ENCODE data around the gene IL10RB. TPM values are rescaled to one million over a fixed set of nuclear protein-coding genes. Genes with fewer than 3 reads are reported as not detected.

IL10RB gene
- total and polyA plus RNA-seq, 2 experiments from 2014 or later = 2.2 to 2.5 TPM

DNA sequence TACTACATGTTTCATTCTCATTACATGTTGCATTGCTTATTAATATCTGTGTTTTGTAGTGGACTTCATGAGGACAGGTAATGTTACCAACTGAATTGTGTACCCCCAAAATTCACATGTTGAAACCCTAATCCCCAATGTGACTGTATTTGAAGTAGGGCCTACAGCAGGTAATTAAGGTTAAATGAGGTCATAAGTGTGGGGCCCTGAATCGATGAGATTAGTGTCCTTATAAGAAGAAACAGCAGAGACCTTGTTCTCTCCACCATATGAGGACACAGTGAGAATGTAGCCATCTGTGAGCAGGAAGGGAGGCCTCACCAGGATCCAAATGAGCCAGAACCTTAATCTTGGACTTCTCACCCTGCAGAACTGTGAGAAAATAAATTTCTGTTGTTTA is 43.6 kb downstream of the IL10RB start (continued):
- TF ChIP-seq, protein P1, sequence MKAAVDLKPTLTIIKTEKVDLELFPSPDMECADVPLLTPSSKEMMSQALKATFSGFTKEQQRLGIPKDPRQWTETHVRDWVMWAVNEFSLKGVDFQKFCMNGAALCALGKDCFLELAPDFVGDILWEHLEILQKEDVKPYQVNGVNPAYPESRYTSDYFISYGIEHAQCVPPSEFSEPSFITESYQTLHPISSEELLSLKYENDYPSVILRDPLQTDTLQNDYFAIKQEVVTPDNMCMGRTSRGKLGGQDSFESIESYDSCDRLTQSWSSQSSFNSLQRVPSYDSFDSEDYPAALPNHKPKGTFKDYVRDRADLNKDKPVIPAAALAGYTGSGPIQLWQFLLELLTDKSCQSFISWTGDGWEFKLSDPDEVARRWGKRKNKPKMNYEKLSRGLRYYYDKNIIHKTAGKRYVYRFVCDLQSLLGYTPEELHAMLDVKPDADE (IDR thresholded peaks at IDR 0.05) = no peak
- TF ChIP-seq, protein P2, sequence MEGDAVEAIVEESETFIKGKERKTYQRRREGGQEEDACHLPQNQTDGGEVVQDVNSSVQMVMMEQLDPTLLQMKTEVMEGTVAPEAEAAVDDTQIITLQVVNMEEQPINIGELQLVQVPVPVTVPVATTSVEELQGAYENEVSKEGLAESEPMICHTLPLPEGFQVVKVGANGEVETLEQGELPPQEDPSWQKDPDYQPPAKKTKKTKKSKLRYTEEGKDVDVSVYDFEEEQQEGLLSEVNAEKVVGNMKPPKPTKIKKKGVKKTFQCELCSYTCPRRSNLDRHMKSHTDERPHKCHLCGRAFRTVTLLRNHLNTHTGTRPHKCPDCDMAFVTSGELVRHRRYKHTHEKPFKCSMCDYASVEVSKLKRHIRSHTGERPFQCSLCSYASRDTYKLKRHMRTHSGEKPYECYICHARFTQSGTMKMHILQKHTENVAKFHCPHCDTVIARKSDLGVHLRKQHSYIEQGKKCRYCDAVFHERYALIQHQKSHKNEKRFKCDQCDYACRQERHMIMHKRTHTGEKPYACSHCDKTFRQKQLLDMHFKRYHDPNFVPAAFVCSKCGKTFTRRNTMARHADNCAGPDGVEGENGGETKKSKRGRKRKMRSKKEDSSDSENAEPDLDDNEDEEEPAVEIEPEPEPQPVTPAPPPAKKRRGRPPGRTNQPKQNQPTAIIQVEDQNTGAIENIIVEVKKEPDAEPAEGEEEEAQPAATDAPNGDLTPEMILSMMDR (conservative IDR thresholded peaks at IDR 0.05; ENCODE audit: low read depth in 2 of 2) = no peak
- TF ChIP-seq ZNF114 (CRISPR knock-in tag; IDR thresholded peaks at IDR 0.05) (no peak), STAT1 (IDR thresholded peaks at IDR 0.05; ENCODE audit: unreplicated experiment) (no peak), ZNF331 (CRISPR knock-in tag; IDR thresholded peaks at IDR 0.05; ENCODE audit: low read depth) (no peak)

- no peaks in the 10 kb centered on the region for H3K27me3 Mint-ChIP-seq (ENCODE audit: insufficient read depth, low read depth, poor library complexity)
- Histone ChIP-seq H3K79me2 (replicated peaks; ENCODE audit: insufficient read depth) (no peaks in the 10 kb centered on the region), H3K4me1 (ENCODE audit: insufficient read depth) (no peaks in the 10 kb centered on the region), H3K27ac (ENCODE audit: low read depth) (no peak overlapping the region), H2AFZ (no peak overlapping the region), H3K27me3 (ENCODE audit: insufficient read depth) (no peaks in the 10 kb centered on the region), H3K9me2 (ENCODE audit: insufficient read depth) (no peaks in the 10 kb centered on the region), H3K4me2 (no peak overlapping the region), H3K4me3 (no peak overlapping the region), H3F3A (replicated peaks; ENCODE audit: low read depth) (no peaks in the 10 kb centered on the region), H4K20me1 (replicated peaks; ENCODE audit: insufficient read depth) (no peaks in the 10 kb centered on the region), H3K36me3 (ENCODE audit: insufficient read depth) (no peaks in the 10 kb centered on the region)
- no peaks in the 10 kb centered on the region for H3K36me3 Mint-ChIP-seq (ENCODE audit: low read depth)
- H3K4me3 Mint-ChIP-seq = no peak overlapping the region
- H3K4me1 Mint-ChIP-seq = no peaks in the 10 kb centered on the region
- H3K27ac Mint-ChIP-seq = no peak overlapping the region
- no peak for TF ChIP-seq JUNB (IDR thresholded peaks at IDR 0.05; ENCODE audit: unreplicated experiment)
- no peak for TF ChIP-seq NANOG (IDR thresholded peaks at IDR 0.05; ENCODE audit: borderline replicate concordance)
- no peak for TF ChIP-seq EZH2phosphoT487 (IDR thresholded peaks at IDR 0.05; ENCODE audit: unreplicated experiment)
- TF ChIP-seq EZH2 (IDR thresholded peaks at IDR 0.05; ENCODE audit: low read depth, unreplicated experiment) = no peak
- DNase-seq (ENCODE audit: low spot score) (no peak), ATAC-seq (no peak)
- no peaks in the 10 kb centered on the region for H3K9me3 Mint-ChIP-seq
These were observed 46.0 kb downstream of the IL10RB start for GRCh38 chr21:33312121-33312520.

DNA sequence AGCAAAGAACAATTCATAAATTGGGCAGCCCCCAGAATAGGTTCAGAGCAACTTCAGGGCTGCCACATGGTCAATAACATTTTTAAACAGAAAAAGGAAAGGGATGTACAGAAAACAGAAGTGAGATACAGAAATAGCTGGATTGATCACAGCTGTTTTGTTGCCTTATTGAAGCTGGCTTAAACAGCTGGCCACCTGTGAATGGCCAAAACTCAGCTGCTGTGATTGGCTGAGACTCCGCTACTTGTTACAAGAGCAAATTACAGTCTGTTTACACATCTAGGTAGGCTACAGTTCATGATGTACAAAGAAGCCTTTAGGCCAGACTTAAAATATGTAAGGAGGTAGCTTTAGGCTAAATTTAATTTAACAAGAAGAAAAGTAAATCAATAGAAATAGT is 47.0 kb downstream of the IL10RB start:
- ATAC-seq = no peak
- no peaks in the 10 kb centered on the region for H4K20me1 ChIP-seq (replicated peaks; ENCODE audit: insufficient read depth)

More for the DNA sequence above, 47.0 kb downstream of the IL10RB start:
- Histone ChIP-seq H3K4me2 (no peak overlapping the region), H3K27me3 (ENCODE audit: insufficient read depth) (no peaks in the 10 kb centered on the region), H3K27ac (ENCODE audit: low read depth) (no peak overlapping the region), H3K4me1 (ENCODE audit: insufficient read depth) (no peaks in the 10 kb centered on the region), H2AFZ (no peak overlapping the region), H3K9me2 (ENCODE audit: insufficient read depth) (no peaks in the 10 kb centered on the region), H3K36me3 (ENCODE audit: insufficient read depth) (no peaks in the 10 kb centered on the region), H3K4me3 (no peak overlapping the region), H3K79me2 (replicated peaks; ENCODE audit: insufficient read depth) (no peaks in the 10 kb centered on the region), H3F3A (replicated peaks; ENCODE audit: low read depth) (no peaks in the 10 kb centered on the region)
- no peak overlapping the region for H3K27ac Mint-ChIP-seq
- H3K9me3 Mint-ChIP-seq = no peaks in the 10 kb centered on the region
- H3K4me1 Mint-ChIP-seq = no peaks in the 10 kb centered on the region
- no peaks in the 10 kb centered on the region for H3K27me3 Mint-ChIP-seq (ENCODE audit: insufficient read depth, low read depth, poor library complexity)
- H3K4me3 Mint-ChIP-seq = no peak overlapping the region
- no peak for DNase-seq (ENCODE audit: low spot score)
- H3K36me3 Mint-ChIP-seq (ENCODE audit: low read depth) = no peaks in the 10 kb centered on the region
- TF ChIP-seq ZNF331 (CRISPR knock-in tag; IDR thresholded peaks at IDR 0.05; ENCODE audit: low read depth) (no peak), EZH2 (IDR thresholded peaks at IDR 0.05; ENCODE audit: low read depth, unreplicated experiment) (no peak), REST (IDR thresholded peaks at IDR 0.05; ENCODE audit: unreplicated experiment) (no peak), CREB1 (CRISPR knock-in tag; IDR thresholded peaks at IDR 0.05; ENCODE audit: low read depth) (no peak), POLR2AphosphoS5 (IDR thresholded peaks at IDR 0.05; ENCODE audit: low read depth) (no peak)
- TF ChIP-seq, protein P1 (IDR thresholded peaks at IDR 0.05) = no peak
- TF ChIP-seq, protein P2 (conservative IDR thresholded peaks at IDR 0.05; ENCODE audit: low read depth in 2 of 2) = no peak
